ENCODE measurements around the gene SCO2. TPM values are rescaled to one million over a fixed set of nuclear protein-coding genes. Genes with fewer than 3 reads are reported as not detected.

SCO2 gene
- total RNA-seq, 2 experiments from 2014 or later, result 4.1 to 4.9 TPM

- TF ChIP-seq EZH2phosphoT487 (IDR thresholded peaks at IDR 0.05; ENCODE audit: borderline replicate concordance, low read depth, low read length) (no peak), CTCF (conservative IDR thresholded peaks at IDR 0.05; ENCODE audit: low read length) (no peak)
- DNase-seq (ENCODE audit: low spot score), result no peak
- H3K4me1 ChIP-seq (ENCODE audit: insufficient read depth, low read length, poor library complexity, severe bottlenecking), result peaks cover 2% of the 10 kb centered on the region
- H3K27ac ChIP-seq (ENCODE audit: low read depth, low read length, poor library complexity, severe bottlenecking), result no peak overlapping the region
- H2AFZ ChIP-seq (ENCODE audit: low read length), result no peak overlapping the region
- intact Hi-C loops (cut with micrococcal nuclease; ENCODE audit: unreplicated experiment), result no loop called here
- peaks cover 8% of the 10 kb centered on the region for H3K79me2 ChIP-seq (ENCODE audit: insufficient read depth, low read depth, low read length)
- H3K4me3 ChIP-seq (ENCODE audit: low read depth, low read length, poor library complexity, severe bottlenecking), result no peak overlapping the region
- H3K9me3 ChIP-seq (ENCODE audit: low read length), result no peaks in the 10 kb centered on the region
- no TSS peak for BruUV-seq (replicated peaks)
- no peak overlapping the region for H3K4me2 ChIP-seq (ENCODE audit: low read length)
- POLR2A ChIA-PET, result interaction anchor here (0.6 kb wide), 1 partner anchor 252 kb away, joined by 6 read pairs; no protein-coding TSS in a partner anchor
- H3K9me2 ChIP-seq (ENCODE audit: insufficient read depth, low read length), result no peaks in the 10 kb centered on the region
- no peaks in the 10 kb centered on the region for H4K20me1 ChIP-seq (ENCODE audit: insufficient read depth, low read length)
- CTCF ChIA-PET (ENCODE audit: unreplicated experiment), result no interaction called here
- peaks cover 97% of the 10 kb centered on the region for H3K36me3 ChIP-seq (ENCODE audit: insufficient read depth, low read length)
These were observed 6.2 kb downstream of the SCO2 start for GRCh38 chr22:50519151-50519550.

DNA sequence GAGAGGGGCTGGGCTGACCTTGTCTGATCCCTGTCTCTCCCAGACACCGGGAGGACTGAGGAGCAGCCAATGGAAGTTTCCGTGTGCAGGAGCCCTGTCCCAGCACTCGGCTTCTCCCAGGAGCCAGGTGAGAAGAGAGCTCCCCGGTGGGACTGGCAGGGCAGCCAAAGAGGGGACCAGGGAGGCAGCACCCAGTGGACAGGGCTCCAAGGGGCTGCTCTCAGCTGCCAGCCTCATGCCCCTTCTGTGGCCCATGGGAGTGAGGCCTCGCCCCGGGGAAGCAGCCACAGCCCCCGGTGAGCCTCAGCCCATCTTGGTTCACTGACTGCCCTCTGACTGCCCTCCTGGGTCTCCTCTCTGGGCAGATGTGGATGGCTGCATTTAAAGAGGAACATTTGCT lies 6.8 kb downstream of the SCO2 start:
- POLR2A ChIA-PET, result no interaction called here
- no TSS peak for BruUV-seq (replicated peaks)

More for the DNA sequence above, 6.8 kb downstream of the SCO2 start:
- TF ChIP-seq EZH2phosphoT487 (IDR thresholded peaks at IDR 0.05; ENCODE audit: borderline replicate concordance, low read depth, low read length) (no peak), CTCF (conservative IDR thresholded peaks at IDR 0.05; ENCODE audit: low read length) (no peak)
- peaks cover 13% of the 10 kb centered on the region for H3K79me2 ChIP-seq (ENCODE audit: insufficient read depth, low read depth, low read length)
- H3K9me2 ChIP-seq (ENCODE audit: insufficient read depth, low read length), result no peaks in the 10 kb centered on the region
- H3K4me1 ChIP-seq (ENCODE audit: insufficient read depth, low read length, poor library complexity, severe bottlenecking), result no peaks in the 10 kb centered on the region
- H3K27ac ChIP-seq (ENCODE audit: low read depth, low read length, poor library complexity, severe bottlenecking), result no peak overlapping the region
- intact Hi-C loops (cut with micrococcal nuclease; ENCODE audit: unreplicated experiment), result no loop called here
- no peak overlapping the region for H3K4me2 ChIP-seq (ENCODE audit: low read length)
- no peaks in the 10 kb centered on the region for H4K20me1 ChIP-seq (ENCODE audit: insufficient read depth, low read length)
- DNase-seq (ENCODE audit: low spot score), result no peak
- H3K9me3 ChIP-seq (ENCODE audit: low read length), result no peaks in the 10 kb centered on the region
- CTCF ChIA-PET (ENCODE audit: unreplicated experiment), result no interaction called here
- no peak overlapping the region for H3K4me3 ChIP-seq (ENCODE audit: low read depth, low read length, poor library complexity, severe bottlenecking)
- H3K36me3 ChIP-seq (ENCODE audit: insufficient read depth, low read length), result peaks cover 93% of the 10 kb centered on the region
- no peak overlapping the region for H2AFZ ChIP-seq (ENCODE audit: low read length)

Measured in OCI-LY7 (cell line).